Measurements from ENCODE around the gene HOXA7.

GRCh38 chr7:27198138-27198841 lies 41.8 kb upstream of the HOXA7 start:
- TF ChIP-seq POLR2AphosphoS5 (IDR thresholded peaks at IDR 0.05) (peak in 1 of 3 donors; percentile 50), POLR2A (IDR thresholded peaks at IDR 0.05) (peak; percentile 29)
